ENCODE measurements around the gene GOLGA1.

- TF ChIP-seq CTCF (IDR thresholded peaks at IDR 0.05) (no peak), ZFX (IDR thresholded peaks at IDR 0.05; ENCODE audit: borderline replicate concordance) (no peak)
Measured at GRCh38 chr9:124871156-124871561, 69.7 kb downstream of the GOLGA1 start.

Measured in 22Rv1 (cell line).